NCI-H2196 (cell line): ENCODE data around the gene ASXL1.
A peak's percentile ranks its signal among the peaks of the same experiment; 100 is the strongest.

Source experiments
- DNase-seq: peaks from one replicate; lab custom pipeline; 2025; ENCODE audit not compliant: unreplicated experiment; lab: John Stamatoyannopoulos, UW

ASXL1 gene

DNA sequence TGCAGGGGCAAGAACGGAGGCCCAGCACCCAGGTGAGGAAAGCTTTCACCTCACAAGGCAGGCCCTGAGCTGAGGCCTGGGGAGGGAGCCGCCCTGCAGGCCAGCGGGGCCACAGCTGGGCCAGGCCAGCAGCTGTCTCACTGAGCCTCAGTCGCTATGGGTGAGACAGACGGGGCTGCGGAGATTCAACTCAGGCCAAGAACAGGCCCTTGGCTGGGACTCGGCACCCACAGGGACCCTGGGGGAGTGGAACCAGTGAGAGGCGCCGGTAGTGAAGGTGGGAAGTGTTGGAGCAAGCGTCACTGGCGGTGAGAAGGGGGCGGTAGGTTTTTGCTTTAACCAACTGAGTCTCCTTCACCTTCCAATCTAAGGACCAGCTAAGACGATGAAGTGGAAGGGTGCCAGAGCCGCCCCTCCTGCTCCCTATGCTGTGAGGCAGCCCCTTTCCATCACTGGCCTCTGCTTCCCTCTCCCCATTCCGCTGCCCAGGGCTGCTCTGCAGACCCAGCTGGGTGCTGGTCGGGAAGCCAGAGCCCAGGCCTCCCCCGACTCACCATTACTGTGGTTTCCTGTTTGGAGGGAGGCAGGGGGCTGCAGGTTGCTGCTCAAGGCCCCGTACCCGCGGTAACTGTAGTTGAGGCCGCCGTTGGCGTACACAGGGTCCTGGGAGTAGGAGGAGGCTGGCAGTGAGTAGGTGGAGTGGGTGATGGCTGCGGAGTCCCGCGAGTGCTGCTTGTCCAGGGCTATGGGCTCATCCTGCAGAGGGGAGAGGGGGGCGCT lies 93.7 kb downstream of the ASXL1 start:
- DNase-seq = no peak

DNA sequence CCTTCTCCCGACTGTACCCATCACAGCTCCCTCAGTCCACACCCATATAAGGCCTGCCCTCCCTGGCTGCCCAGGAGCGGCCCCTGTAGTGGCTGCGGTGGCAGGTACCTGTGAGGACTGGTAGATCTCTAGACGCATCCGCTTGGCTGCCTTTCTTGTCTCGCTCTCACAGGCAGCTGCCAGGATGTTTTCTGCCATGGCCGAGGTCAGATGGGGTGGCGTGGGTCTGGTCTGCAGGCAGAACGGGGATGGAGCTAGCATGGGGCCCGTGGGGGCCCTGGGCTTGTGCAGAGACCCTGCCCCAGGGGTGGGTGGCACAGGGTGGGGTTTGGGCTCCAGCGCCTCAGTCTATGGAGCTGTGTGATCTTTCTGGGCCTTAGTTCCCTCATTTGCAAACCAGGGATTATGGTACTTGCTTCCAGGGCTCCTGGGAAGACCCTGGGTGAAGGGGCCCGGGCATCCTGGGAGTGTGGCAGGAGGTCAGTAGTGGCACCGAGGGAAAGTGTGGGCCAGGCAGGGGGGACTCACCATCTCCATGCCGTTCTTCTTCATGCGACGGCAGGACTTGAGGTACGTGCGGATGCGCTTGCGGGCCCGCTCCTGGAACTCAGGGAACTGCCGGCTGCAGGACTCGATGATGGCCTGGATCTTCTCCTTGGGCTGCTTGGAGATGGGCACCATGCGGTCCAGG lies 94.8 kb downstream of the ASXL1 start:
- DNase-seq = no peak

DNA sequence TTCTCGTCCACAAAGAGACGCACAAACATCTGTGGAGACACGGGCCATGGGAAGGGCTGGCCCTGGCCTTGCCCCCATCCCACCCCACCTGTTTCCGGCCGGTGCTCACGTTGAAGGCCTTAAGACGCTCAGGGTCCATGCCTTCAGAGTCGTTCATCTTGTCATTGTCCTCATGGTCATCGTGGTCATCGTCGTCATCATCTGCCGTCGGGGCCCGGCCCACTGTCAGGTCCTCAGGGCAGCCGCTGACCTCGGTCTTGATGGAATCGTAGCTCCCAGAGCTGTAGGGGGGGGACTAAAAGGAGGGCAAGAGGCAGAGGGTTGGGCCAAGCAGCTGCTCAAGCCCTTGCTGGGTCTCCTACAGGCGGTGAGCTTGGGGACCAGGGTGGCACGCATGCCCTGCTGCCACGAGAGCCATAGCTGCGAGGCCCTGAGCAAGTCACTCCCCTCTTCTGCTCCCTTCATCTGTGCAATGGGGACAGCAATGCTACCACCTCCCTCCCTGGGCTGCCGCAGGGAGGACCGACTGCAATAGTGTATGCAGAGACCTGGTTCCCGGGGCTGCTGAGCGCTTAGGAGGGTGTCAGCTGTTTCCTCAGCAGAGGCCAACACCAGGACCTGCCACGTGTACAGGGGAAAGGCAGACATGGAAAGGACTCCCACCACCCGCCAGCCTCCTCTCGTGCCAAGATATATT lies 95.5 kb downstream of the ASXL1 start:
- DNase-seq = no peak

DNA sequence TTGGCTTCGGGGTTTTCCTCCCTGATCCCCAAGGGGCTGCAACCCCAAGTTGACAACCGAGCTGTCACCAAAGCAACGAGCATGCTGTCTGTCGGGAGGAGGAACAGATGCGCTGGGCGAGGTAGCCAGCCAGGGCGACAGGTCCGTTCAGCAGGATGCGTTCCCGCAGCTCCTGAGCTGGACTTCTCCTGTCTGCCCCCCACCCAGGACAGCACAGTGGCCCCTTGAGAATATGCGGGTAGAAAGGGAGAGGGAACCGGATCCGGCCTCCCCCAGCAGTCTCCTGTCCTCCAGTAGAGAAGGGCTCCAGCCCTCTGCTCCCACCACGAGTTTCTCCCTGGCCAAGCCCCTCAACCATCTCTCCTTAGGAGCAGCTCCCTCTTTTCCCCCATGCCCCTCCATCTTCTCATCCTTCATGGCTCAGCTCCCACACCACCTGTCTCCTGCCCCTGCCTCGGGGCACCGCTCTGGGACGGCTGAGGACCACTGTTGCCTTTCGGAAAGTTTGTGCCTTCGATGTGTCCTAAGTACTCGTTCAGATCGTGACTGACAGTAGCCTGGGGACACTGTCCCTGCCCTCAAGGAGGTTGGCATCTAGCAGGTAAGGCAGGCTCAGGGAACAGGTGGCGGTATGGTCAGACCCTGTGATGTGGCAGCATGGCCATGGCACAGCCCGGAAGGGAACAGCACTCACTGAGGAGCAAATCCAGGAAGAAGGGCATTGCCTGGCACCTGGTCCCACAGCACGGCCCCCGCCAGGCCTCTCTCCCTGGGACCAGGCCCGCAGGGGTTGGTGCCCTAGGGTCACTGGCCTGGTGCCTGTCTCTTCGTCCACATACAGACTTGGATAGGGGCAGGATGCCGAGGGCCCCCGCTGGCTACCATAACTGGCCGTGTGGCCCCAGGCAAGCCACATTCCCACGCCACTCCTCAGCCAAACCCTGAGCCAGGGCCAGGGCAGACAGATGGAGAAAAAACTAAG lies 96.3 kb downstream of the ASXL1 start:
- no peak for DNase-seq

DNA sequence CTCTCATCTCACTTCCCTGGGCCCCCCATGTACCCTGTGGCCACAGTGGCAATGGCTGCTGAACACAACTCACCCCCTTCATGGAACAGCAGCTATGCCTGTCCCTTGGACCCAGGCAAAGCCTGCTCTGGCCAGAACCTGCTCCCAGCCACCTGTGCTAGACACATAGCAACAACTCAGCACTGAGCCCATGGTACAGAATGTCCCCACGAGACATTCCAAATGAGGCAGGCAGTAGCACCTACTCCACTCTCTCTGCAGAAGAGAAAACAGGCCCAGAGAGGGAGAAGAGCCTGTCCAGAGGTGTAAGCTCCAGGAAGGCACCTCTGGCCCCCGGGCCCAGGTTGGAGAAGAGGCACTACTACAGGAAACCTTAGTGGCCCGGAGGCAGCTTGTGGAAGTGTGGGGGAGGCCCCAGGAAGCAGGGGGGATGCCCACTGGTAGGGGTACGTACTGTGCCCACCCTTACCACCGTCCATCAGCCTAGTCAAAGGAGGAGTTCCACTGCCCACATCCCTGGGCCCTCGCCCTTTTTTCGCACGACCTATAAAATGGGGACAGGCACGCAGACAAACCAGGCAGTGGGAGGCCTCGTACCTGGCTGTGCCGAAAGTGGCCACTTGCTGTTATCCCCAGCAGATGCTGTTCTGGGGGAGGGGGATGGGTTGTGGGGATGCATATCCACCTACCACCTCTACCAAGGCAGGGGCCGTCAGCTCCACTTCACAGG lies 97.2 kb downstream of the ASXL1 start:
- DNase-seq = no peak

DNA sequence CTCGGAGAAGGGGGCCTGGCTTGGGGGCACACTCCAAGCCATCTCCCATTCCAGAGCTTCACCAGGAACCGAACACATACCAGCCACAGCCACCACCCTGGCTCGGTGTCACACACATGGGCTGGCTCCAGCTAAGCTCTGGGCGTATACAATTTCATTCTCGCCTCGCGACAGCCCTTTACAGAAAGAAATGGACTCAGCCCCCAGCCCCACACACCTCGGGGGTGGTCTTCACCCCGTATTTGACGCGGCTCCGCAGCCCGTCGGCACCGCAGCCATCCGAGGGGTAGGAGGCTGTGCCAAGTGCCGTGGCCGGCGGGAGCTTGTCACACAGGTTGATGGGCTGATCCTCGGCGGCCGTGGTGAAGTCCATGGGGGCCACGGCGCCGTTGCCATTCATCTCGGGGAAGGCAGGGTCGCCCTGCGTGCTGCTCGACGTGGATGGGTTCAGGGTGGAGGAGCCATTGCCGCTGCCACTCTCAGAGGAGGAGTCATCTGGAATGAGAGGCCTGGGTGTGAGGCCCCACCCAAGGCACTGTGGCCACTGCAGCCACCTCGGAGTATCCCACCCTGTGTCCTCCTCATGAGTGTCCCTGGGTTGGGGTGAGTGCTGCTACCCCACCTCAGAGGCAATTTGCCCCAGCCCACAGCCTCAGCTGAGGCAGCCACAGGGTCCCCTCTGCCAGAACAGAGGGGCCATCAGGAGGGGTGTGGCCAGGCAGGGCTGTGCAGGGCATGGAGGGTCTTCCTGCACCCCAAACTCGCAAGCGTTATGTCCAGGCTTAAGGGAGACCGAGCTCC lies 98.0 kb downstream of the ASXL1 start:
- no peak for DNase-seq

DNA sequence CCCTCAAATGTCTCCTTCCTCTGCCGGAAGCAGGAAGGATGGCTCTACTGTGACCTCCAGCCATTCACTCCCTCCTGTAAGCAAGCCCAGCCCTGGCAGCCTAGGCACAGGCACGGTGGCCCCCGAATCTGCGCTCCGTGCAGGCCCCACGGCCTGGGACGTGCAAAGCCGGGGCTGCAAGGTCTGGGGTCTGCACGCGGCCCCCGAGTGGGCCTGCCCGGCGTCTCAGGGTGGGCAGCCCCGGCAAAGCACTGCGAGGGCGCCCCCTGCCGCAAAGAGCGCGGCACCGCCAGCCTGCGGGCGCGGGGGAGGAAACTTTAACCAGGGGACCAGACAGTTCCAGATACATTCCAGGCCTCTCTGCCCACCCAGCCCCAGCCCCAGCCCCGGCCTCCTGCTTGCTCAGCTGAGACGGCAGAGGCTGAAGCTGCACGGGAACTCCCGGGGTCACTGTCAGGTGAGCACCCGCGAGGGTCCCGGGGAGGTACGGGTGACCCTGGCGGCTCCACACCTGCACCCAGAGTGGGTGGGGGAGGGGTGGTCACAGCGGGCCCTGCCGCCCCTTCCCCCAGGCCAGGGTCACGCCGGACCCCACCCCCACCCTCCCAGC lies 98.8 kb downstream of the ASXL1 start:
- peak; percentile 56 for DNase-seq

DNA sequence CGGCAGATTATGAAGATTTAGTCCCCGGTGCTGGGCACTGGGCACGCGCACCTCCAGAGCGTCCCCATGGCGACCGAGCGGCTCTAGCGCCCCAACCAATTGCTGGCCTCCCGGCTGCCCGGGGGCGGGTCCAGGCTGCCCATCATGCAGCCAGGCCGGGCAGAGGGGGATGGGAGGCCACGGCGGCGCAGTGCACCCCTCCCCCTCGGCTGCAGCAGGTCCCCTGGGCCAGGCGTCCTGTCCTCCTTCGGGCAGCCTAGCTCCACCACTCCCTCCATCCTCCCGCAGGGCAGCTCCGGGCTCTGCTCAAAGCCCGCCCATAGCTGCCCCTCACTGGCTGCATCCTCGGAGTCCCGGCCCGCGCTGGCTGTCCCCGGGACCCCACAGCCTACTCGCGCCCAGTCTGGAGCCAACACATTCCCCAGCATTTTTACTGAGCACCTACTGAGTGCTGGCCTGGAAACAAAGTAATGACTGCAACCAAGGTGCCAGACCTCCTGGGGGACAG lies 99.4 kb downstream of the ASXL1 start:
- peak; percentile 88 for DNase-seq

DNA sequence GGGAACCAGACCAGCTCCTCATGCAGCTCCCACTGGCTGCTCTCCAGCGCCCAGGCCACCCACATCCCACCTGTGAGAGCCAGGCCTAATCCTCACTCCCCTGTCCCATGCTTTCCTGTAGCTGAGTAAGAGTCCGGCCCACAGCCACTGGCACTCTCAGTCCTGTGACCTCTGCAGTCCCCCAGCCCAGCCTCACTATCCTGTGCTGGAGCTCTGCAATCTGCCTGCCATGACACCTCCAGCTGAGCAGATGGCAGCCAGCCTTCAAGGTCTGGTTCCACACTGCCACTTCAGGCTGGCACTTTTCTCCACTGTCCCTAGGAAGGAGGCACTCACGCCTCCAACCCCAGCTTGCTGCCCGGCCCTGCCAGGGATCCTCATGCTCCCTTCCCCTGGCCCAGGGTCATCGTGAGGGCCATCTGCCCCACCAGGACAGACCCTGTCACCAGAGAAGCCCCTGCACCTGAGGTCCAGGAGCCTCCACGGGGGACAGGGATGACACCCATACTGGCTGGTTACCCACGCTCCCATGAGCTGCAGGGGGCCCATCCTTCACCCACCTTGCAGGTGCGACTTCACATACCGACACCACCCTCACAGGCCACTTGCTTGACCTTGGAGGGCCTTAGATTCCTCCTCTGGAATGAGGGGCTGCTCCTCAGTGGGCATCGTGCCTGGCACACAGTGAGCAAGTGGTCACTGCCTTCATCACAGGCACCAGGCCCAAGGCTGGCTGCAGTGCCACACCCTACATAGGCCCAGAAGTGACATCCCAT lies 100.1 kb downstream of the ASXL1 start:
- DNase-seq = no peak

DNA sequence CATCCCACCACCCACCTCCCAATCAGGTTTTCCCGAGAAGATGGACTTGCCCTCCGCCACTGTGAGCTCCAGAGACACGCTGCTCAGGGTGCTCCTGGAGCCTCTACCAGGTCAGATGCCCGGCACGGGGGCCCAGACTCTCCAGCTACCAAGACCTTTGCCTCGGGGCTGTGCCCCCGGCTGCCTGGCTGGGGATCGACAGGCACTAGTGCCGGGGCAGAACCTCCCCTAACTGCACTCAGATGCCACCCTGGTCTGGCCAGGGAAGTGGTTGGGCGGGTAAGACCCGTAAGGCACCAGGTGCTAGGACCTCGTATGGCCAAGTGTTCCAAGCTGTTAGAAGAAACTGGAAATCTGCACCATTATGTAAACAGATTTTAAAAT lies 100.7 kb downstream of the ASXL1 start:
- no peak for DNase-seq

DNA sequence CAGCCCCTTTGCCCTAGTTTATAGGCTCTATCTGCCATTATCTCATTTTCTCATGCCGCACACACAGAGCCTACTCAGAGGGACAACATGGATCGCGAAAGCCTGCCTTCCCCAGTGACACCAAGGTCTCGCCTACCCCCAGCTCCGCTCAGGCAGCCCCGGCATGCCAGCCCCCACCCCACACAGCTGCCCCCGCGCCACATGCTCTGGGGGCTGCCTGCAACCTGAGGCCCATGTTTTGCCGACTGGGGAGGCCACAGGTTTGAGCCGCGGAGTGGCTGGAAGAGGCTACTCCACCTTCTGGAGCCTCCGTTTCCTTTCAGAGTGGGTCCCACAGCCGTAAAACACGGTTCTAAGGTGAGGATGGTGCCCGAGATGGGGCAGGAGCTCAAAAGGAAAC lies 102.1 kb downstream of the ASXL1 start:
- no peak for DNase-seq

DNA sequence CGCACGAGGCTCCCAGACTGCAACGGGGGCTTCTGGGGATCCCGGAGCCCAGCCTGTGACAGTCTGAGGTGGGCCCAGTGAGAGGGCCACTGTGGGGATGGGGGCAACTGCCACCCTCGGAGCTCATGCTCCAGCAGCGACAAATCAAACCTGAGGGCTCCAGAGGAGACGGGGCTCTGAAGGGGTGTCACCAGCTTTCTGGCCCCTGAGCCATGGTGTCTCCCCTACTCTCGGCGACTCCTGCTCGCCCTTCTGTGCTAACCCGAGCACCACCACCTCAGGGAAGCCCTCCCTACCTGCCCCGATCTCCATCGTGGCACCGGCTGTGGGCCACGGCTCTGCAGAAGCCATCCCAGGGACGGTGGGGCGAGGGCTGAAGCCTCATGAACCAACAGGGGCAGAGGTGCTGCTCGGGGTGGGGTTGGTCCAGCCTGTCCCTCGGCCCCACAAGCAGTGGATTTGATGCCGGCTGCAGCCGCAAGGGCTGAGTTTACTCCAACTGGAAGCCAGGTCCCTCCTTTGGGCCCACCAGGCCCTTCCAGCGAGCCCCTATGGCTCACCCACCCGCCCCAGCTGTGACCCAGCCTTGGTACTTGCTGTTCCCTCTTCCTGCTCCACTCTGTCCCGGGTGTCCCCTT lies 102.7 kb downstream of the ASXL1 start:
- no peak for DNase-seq

DNA sequence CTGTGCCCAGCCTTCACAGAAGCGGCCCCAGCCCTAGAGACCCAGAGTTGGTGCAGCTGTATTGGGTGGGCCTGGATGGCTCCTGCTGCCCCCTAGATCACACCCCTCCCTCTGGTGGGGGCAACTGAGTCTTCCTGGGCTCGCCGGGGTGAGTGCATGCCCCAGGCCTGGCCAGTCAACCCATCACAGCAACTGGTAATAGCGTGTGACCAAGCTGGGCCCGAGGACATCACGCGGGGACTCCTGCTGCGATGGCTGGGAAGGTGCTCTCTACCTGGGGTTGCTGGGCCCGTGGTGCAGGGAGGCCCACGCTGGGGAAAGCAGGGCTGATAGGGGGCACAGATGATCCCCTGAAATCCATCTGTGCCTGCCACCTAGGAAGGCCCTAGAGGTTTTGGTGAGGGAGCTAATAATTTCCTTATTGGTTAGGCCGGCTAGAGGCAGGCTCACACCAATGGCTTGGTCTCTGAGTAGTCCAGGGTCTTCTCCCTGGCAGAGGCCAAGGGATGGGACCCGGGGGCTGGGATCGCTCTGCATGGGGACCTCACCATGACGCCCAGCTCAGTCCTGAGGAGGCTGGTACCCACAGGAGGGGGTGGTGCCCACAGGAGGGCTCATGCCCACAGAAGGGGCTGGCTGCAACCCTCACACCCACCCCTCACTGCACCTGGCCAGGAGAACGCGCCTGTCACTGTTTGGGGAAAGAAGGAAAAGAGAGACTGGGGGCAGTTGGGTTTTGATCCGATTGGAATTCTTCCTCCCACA lies 103.9 kb downstream of the ASXL1 start:
- DNase-seq = no peak

DNA sequence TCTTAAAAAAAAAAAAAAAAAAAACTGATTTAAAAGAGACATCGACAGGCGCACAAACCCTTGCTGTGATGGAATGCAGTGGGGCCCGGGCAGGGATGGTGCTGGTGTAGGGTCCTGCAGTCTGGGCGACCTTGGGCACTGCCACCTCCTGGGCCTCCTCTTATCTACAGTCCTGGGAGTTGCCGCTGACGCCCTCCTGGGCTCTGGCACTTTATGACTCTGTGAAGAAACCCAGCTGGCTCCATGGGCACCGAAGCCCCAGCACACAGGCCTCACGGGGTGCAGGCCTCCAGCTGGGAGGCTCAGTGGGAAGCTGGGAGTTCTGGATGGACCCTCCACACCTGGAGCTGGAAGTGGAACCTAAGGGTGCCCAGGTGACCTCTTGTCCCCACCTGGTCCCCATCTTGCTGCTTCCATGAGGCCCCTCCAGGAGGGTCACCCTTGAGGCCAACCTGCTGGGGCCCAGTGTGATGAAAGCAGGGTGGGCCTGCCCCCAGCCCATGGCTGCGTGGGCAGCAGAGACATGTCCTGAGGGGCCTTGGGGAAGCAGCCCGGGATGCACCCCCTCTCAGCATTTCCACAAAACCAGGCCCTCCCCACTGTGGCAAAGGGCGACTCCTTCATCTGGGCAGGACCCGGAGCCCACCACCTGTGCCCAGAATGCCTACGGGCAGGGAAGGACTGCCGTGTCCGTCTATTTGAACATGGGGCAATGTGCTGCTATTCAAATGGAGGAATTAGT lies 104.9 kb downstream of the ASXL1 start:
- DNase-seq = no peak

DNA sequence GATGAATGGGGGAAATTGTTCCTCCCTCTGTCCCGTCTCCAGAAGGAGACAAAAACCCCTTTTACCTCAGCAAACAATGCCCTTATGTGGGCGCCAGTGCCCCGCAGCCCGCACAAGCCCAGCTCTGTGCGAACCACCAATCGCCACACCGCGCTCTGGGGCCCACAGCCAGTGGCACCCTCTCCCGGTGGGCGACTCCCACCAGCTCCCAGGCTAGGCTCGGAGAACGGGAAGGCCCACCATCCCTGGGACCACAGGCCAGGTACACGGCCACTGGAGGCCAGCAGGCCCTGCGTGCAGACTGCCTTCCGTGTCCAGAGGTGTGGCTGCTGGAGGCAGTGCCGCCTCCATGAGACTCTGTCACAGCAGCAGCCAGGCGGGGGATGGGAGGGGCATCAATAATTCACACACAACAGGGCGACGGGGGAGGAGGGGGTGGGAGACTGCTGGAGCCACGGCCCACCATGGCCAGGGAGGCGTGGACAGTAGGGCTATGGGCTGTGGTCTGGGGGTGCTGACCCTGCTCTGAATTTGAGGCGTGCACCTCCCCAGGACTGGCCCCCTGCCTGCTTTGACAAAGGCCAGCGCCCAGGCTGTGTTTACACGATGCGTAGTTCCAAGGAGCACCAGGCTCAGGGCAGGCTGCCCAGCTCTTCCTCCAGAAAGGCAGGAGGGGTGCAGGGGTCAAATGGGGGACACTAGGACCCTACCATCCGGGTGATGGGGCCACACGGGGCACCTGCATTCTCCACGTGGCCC lies 105.7 kb downstream of the ASXL1 start:
- DNase-seq = no peak
